ENCODE results near the gene SMIM38. TPM values are rescaled to one million over a fixed set of nuclear protein-coding genes. Genes with fewer than 3 reads are reported as not detected.

SMIM38 gene
- total RNA-seq, 4 donors from 2014 or later = 2.9 to 10.1 TPM; not detected in 2

GRCh38 chr11:69194956-69195355 lies 39.2 kb downstream of the SMIM38 start:
- TF ChIP-seq EP300 (IDR thresholded peaks at IDR 0.05; ENCODE audit: low read depth) (no peak), POLR2A (IDR thresholded peaks at IDR 0.05) (no peak), POLR2AphosphoS5 (IDR thresholded peaks at IDR 0.05) (no peak)
- TF ChIP-seq, protein P1, sequence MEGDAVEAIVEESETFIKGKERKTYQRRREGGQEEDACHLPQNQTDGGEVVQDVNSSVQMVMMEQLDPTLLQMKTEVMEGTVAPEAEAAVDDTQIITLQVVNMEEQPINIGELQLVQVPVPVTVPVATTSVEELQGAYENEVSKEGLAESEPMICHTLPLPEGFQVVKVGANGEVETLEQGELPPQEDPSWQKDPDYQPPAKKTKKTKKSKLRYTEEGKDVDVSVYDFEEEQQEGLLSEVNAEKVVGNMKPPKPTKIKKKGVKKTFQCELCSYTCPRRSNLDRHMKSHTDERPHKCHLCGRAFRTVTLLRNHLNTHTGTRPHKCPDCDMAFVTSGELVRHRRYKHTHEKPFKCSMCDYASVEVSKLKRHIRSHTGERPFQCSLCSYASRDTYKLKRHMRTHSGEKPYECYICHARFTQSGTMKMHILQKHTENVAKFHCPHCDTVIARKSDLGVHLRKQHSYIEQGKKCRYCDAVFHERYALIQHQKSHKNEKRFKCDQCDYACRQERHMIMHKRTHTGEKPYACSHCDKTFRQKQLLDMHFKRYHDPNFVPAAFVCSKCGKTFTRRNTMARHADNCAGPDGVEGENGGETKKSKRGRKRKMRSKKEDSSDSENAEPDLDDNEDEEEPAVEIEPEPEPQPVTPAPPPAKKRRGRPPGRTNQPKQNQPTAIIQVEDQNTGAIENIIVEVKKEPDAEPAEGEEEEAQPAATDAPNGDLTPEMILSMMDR (IDR thresholded peaks at IDR 0.05) = no peak
- Histone ChIP-seq H3K27me3 (no peaks in the 10 kb centered on the region), H3K4me3 (no peak overlapping the region), H3K4me1 (no peaks in the 10 kb centered on the region), H3K27ac (no peak overlapping the region), H3K36me3 (no peaks in the 10 kb centered on the region), H3K9me3 (no peaks in the 10 kb centered on the region)
- in situ Hi-C loops (cut with MboI; ENCODE audit: low pct_ligation_motif_present in 1 of 4, low pct_unique_long_range_greater_than_20kb in 1 of 4, low sequenced_read_pairs in 3 of 4) (no loop called here), intact Hi-C loops (cut with DNase I; ENCODE audit: low total_unique reads) (no loop called here)
- no peak for DNase-seq
- WGBS, 2 donors (ENCODE audit: low coverage in 1 of 2) = 45 to 92% methylated on average over 2 to 4 of the region's 6 CpGs

- no peak overlapping the region for H3K27ac ChIP-seq
- no peak overlapping the region for H3K4me3 ChIP-seq
- in situ Hi-C loops (cut with MboI; ENCODE audit: low pct_ligation_motif_present in 1 of 4, low pct_unique_long_range_greater_than_20kb in 1 of 4, low sequenced_read_pairs in 3 of 4) = no loop called here
- no peak for TF ChIP-seq POLR2A (IDR thresholded peaks at IDR 0.05)
- TF ChIP-seq EP300 (IDR thresholded peaks at IDR 0.05; ENCODE audit: low read depth) = no peak
- TF ChIP-seq, protein P1 (IDR thresholded peaks at IDR 0.05) = no peak
- TF ChIP-seq POLR2AphosphoS5 (IDR thresholded peaks at IDR 0.05) = no peak
- H3K36me3 ChIP-seq = no peaks in the 10 kb centered on the region
- H3K27me3 ChIP-seq = no peaks in the 10 kb centered on the region
- no peaks in the 10 kb centered on the region for H3K9me3 ChIP-seq
- WGBS, 2 donors (ENCODE audit: low coverage in 1 of 2) = 50 to 77% methylated on average over 2 to 34 of the region's 35 CpGs
- no peak for DNase-seq
- no peaks in the 10 kb centered on the region for H3K4me1 ChIP-seq
- intact Hi-C loops (cut with DNase I; ENCODE audit: low total_unique reads) = no loop called here
These were observed 40.4 kb downstream of the SMIM38 start for GRCh38 chr11:69195824-69196782.

GRCh38 chr11:69196783-69197169 lies 41.0 kb downstream of the SMIM38 start:
- no peak for TF ChIP-seq POLR2AphosphoS5 (IDR thresholded peaks at IDR 0.05)
- no peaks in the 10 kb centered on the region for H3K27me3 ChIP-seq
- H3K27ac ChIP-seq = no peak overlapping the region
- 92% methylated on average over 14 of the region's 14 CpGs; no CpG with 5 or more reads in 1 of the 2 donors for WGBS, 2 donors (ENCODE audit: low coverage in 1 of 2)
- H3K9me3 ChIP-seq = no peaks in the 10 kb centered on the region
- no peaks in the 10 kb centered on the region for H3K4me1 ChIP-seq
- in situ Hi-C loops (cut with MboI; ENCODE audit: low pct_ligation_motif_present in 1 of 4, low pct_unique_long_range_greater_than_20kb in 1 of 4, low sequenced_read_pairs in 3 of 4) = no loop called here
- intact Hi-C loops (cut with DNase I; ENCODE audit: low total_unique reads) = no loop called here
- H3K4me3 ChIP-seq = no peak overlapping the region
- DNase-seq = no peak
- no peaks in the 10 kb centered on the region for H3K36me3 ChIP-seq

DNA sequence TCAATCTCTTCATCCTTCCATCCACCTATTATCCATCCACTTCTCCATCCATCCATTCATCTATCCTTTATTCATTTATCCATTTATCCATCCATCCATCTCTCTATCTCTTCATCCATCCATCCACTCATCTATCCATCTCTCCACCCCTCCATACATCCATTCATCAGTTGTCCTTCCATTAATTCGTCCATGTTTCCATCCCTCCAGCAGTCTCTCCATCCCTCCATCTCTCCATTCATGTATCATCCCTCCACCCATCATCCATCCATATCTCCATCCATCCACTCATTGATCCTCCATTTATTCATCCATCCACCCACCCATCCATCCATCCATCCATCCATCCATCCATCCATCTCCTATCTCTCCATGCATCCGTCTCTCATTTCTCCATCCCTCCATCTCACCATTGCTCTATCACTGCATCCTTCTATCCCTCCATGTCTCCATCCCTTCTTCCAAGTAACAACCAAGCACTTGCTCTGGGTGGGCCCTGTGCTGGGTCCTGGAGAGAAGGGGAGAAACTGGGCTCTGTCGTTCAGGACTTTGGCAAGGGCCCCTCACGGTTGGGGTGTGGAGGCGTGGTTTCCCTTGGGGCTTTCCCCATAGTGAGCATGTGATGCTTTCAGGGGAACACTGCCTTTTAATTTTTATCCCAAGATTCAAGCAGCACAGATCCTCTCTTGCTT lies 43.3 kb downstream of the SMIM38 start:
- in situ Hi-C loops (cut with MboI; ENCODE audit: low pct_ligation_motif_present in 1 of 4, low pct_unique_long_range_greater_than_20kb in 1 of 4, low sequenced_read_pairs in 3 of 4) (no loop called here), intact Hi-C loops (cut with DNase I; ENCODE audit: low total_unique reads) (no loop called here)
- no peaks in the 10 kb centered on the region for H3K27me3 ChIP-seq
- no peak for DNase-seq
- no peaks in the 10 kb centered on the region for H3K36me3 ChIP-seq
- H3K9me3 ChIP-seq = no peaks in the 10 kb centered on the region
- H3K27ac ChIP-seq = no peak overlapping the region
- TF ChIP-seq, protein P1 (IDR thresholded peaks at IDR 0.05) = no peak
- TF ChIP-seq EP300 (IDR thresholded peaks at IDR 0.05; ENCODE audit: low read depth) = no peak
- no peak for TF ChIP-seq POLR2AphosphoS5 (IDR thresholded peaks at IDR 0.05)
- H3K4me3 ChIP-seq = no peak overlapping the region
- WGBS, 2 donors (ENCODE audit: low coverage in 1 of 2) = 72 to 100% methylated on average over 2 to 5 of the region's 5 CpGs
- no peaks in the 10 kb centered on the region for H3K4me1 ChIP-seq
